ENCODE results near the gene LONRF2.

Gene LONRF2

GRCh38 chr2:100268986-100269385 lies 53.3 kb downstream of the LONRF2 start:
- Histone ChIP-seq H3K36me3 (no peaks in the 10 kb centered on the region), H3K9me3 (no peaks in the 10 kb centered on the region), H3K27me3 (no peaks in the 10 kb centered on the region), H3K27ac (no peak overlapping the region), H3K4me3 (no peak overlapping the region), H3K4me1 (peaks cover 0 to 11% (median 2%) of the 10 kb centered on the region in 4 donors)
- intact Hi-C loops (cut with DNase I; ENCODE audit: low total_unique reads) = no loop called here
- TF ChIP-seq CTCF (IDR thresholded peaks at IDR 0.05) = no peak
- DNase-seq = no peak

GRCh38 chr2:100267751-100268150 lies 54.5 kb downstream of the LONRF2 start:
- DNase-seq = no peak
- Histone ChIP-seq H3K27ac (no peak overlapping the region), H3K9me3 (no peaks in the 10 kb centered on the region), H3K27me3 (no peaks in the 10 kb centered on the region), H3K4me3 (no peak overlapping the region), H3K36me3 (no peaks in the 10 kb centered on the region), H3K4me1 (peaks cover 0 to 7% (median 0%) of the 10 kb centered on the region in 4 donors)
- TF ChIP-seq CTCF (IDR thresholded peaks at IDR 0.05) = no peak
- intact Hi-C loops (cut with DNase I; ENCODE audit: low total_unique reads) = no loop called here

GRCh38 chr2:100266126-100266525 lies 56.2 kb downstream of the LONRF2 start:
- DNase-seq = no peak
- Histone ChIP-seq H3K27me3 (no peaks in the 10 kb centered on the region), H3K36me3 (no peaks in the 10 kb centered on the region), H3K27ac (no peak overlapping the region), H3K9me3 (no peaks in the 10 kb centered on the region), H3K4me1 (no peaks in the 10 kb centered on the region), H3K4me3 (no peak overlapping the region)
- intact Hi-C loops (cut with DNase I; ENCODE audit: low total_unique reads) = no loop called here
- no peak for TF ChIP-seq CTCF (IDR thresholded peaks at IDR 0.05)

- Histone ChIP-seq H3K36me3 (no peaks in the 10 kb centered on the region), H3K27me3 (no peaks in the 10 kb centered on the region), H3K9me3 (no peaks in the 10 kb centered on the region), H3K27ac (no peak overlapping the region), H3K4me3 (no peak overlapping the region), H3K4me1 (no peaks in the 10 kb centered on the region)
- no peak for TF ChIP-seq CTCF (IDR thresholded peaks at IDR 0.05)
- intact Hi-C loops (cut with DNase I; ENCODE audit: low total_unique reads) = no loop called here
- DNase-seq = no peak
Measured at GRCh38 chr2:100265226-100265625, 57.1 kb downstream of the LONRF2 start.

- Histone ChIP-seq H3K9me3 (no peaks in the 10 kb centered on the region), H3K4me3 (no peak overlapping the region), H3K27ac (no peak overlapping the region), H3K36me3 (no peaks in the 10 kb centered on the region), H3K4me1 (no peaks in the 10 kb centered on the region), H3K27me3 (no peaks in the 10 kb centered on the region)
- DNase-seq = no peak
- no peak for TF ChIP-seq CTCF (IDR thresholded peaks at IDR 0.05)
- intact Hi-C loops (cut with DNase I; ENCODE audit: low total_unique reads) = loop anchor here (5.0 kb wide), 1 partner anchor 707 kb away; no protein-coding TSS in a partner anchor
Measured at GRCh38 chr2:100264651-100265050, 57.6 kb downstream of the LONRF2 start.

- Histone ChIP-seq H3K9me3 (no peaks in the 10 kb centered on the region), H3K27me3 (no peaks in the 10 kb centered on the region), H3K4me3 (no peak overlapping the region), H3K27ac (no peak overlapping the region), H3K4me1 (no peaks in the 10 kb centered on the region), H3K36me3 (no peaks in the 10 kb centered on the region)
- no peak for TF ChIP-seq CTCF (IDR thresholded peaks at IDR 0.05)
- intact Hi-C loops (cut with DNase I; ENCODE audit: low total_unique reads) = loop anchor here (5.0 kb wide), 1 partner anchor 707 kb away; no protein-coding TSS in a partner anchor
- DNase-seq = no peak
Measured at GRCh38 chr2:100264121-100264520, 58.2 kb downstream of the LONRF2 start.

All from tibial artery (tissue), 4 donors.